Transverse colon (tissue), 4 donors: ENCODE results near the gene SASS6. TPM values are rescaled to one million over a fixed set of nuclear protein-coding genes. Genes with fewer than 3 reads are reported as not detected.

Experiments
- DNase-seq: peaks from one replicate; pipeline ENCODE4 v3.0.0-alpha.2; 2019
- H3K27ac ChIP-seq, 4 donors: fragments of 200-600 bp; sonication (generic); 2 replicates each; pipeline ENCODE4 v1.5.1; 2016 to 2018; ENCODE audit warnings: inconsistent platforms in 4 of 4
- H3K27me3 ChIP-seq: fragments of 200-600 bp; sonication (generic); 2 replicates; pipeline ENCODE4 v1.5.1; 2017; ENCODE audit warnings: inconsistent platforms
- H3K36me3 ChIP-seq, 4 donors: fragments of 200-600 bp; sonication (generic); 2 replicates each; pipeline ENCODE4 v1.5.1; 2017 to 2019; ENCODE audit warnings: inconsistent platforms in 4 of 4
- H3K4me1 ChIP-seq, 4 donors: fragments of 200-600 bp; sonication (generic); 2 replicates each; pipeline ENCODE4 v1.5.1; 2017 to 2020; ENCODE audit warnings: inconsistent platforms in 4 of 4
- H3K4me3 ChIP-seq, 4 donors: fragments of 200-600 bp; sonication (generic); 1 replicate in 1 of 4; 2 replicates in 3 of 4; pipeline versions ENCODE4 v1.5.1 to v1.6.1; 2017 to 2019; ENCODE audit warnings: inconsistent platforms in 4 of 4
- H3K9me3 ChIP-seq, 2 donors: fragments of 200-600 bp; sonication (generic); 2 replicates each; pipeline ENCODE4 v1.5.1; 2017 to 2019; ENCODE audit warnings: inconsistent platforms in 2 of 2
- EP300 ChIP-seq: sonication (generic); formaldehyde crosslinking; IDR thresholded peaks from one replicate; pipeline ENCODE4 v1.6.1; 2017; ENCODE audit warnings: antibody characterized with exemption, low read depth
- POLR2A ChIP-seq: fragments of 450-650 bp; IDR thresholded peaks from one replicate; pipeline ENCODE4 v1.6.1; 2016; ENCODE audit warnings: antibody characterized with exemption, mild to moderate bottlenecking, moderate library complexity
- POLR2AphosphoS5 ChIP-seq, 3 donors: sonication (generic); formaldehyde crosslinking; IDR thresholded peaks; one replicate each; pipeline ENCODE4 v1.6.1; 2016; ENCODE audit warnings: antibody characterized with exemption in 3 of 3
- WGBS, 2 donors: methylation state at CpG; one replicate each; pipeline ENCODE4 v1.1.5; 2018; ENCODE audit warnings: low coverage in 1 of 2; 5-methylcytosine and 5-hydroxymethylcytosine counted together
- in situ Hi-C, 4 donors: fragments of 200-750 bp; cut with MboI; loops; one replicate each; pipeline versions ENCODE4 v1.15.0 to v1.15.1; 2017; ENCODE audit warnings: low sequenced_read_pairs in 3 of 4, low pct_ligation_motif_present in 1 of 4, low pct_unique_long_range_greater_than_20kb in 1 of 4
- intact Hi-C: fragments of 100-400 bp; cut with DNase I; formaldehyde crosslinking; loops from one replicate; pipeline ENCODE4 v1.15.1; 2023; ENCODE audit warnings: low total_unique reads
- total RNA-seq, 4 donors: library from RNA; depleted of rRNA; stranded (reverse); fragments of >200 nt; gene quantifications; one replicate each; pipeline ENCODE4 v1.1.0, GENCODE V29; 2016
- TF ChIP-seq, protein P1 (sequence below), 5 experiments: fragments of 200-600 bp in 3 of 5; fragments of 450-650 bp in 2 of 5; sonication (generic) in 3 of 5; IDR thresholded peaks; 1 replicate in 2 of 5; 2 replicates in 3 of 5; pipeline ENCODE4 v1.5.1; 2016 to 2017; ENCODE audit warnings: antibody characterized with exemption in 5 of 5, inconsistent platforms in 3 of 5, mild to moderate bottlenecking in 2 of 5, moderate library complexity in 1 of 5

Gene SASS6
- total RNA-seq, 4 donors from 2014 or later = 1.2 to 2.4 (median 2.0) TPM

DNA sequence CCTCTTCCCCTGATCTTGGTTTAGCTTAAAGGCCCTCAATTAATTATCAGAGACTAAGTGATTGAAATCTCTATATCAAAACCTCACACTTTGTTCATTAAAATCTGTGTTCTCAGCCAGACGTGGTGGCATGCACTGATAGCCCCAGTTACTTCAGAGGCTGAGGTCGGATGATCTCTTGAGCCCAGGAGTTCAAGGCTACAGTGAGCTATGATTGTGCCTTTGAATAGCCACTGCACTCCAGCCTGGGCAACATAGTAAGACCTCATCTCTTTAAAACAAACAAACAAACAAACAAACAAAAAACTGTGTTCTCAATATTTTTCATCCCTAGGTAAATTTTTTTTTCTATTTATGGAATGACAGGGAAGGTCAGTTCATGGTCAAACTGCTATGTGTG, 18.9 kb upstream of the SASS6 start:
- H3K27ac ChIP-seq = no peak overlapping the region
- 57 to 75% methylated on average over 1 to 2 of the region's 2 CpGs for WGBS, 2 donors
- TF ChIP-seq, protein P1, sequence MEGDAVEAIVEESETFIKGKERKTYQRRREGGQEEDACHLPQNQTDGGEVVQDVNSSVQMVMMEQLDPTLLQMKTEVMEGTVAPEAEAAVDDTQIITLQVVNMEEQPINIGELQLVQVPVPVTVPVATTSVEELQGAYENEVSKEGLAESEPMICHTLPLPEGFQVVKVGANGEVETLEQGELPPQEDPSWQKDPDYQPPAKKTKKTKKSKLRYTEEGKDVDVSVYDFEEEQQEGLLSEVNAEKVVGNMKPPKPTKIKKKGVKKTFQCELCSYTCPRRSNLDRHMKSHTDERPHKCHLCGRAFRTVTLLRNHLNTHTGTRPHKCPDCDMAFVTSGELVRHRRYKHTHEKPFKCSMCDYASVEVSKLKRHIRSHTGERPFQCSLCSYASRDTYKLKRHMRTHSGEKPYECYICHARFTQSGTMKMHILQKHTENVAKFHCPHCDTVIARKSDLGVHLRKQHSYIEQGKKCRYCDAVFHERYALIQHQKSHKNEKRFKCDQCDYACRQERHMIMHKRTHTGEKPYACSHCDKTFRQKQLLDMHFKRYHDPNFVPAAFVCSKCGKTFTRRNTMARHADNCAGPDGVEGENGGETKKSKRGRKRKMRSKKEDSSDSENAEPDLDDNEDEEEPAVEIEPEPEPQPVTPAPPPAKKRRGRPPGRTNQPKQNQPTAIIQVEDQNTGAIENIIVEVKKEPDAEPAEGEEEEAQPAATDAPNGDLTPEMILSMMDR (IDR thresholded peaks at IDR 0.05) = no peak
- TF ChIP-seq POLR2A = no peak
- TF ChIP-seq POLR2AphosphoS5 (IDR thresholded peaks at IDR 0.05) = no peak
- no peak for TF ChIP-seq EP300
- H3K36me3 ChIP-seq = peaks cover 0 to 18% (median 9%) of the 10 kb centered on the region in 4 donors
- DNase-seq = no peak
- intact Hi-C loops (no loop called here), in situ Hi-C loops (no loop called here)
- H3K4me1 ChIP-seq = no peaks in the 10 kb centered on the region
- H3K4me3 ChIP-seq = no peak overlapping the region
- H3K9me3 ChIP-seq = no peaks in the 10 kb centered on the region
- no peaks in the 10 kb centered on the region for H3K27me3 ChIP-seq

DNA sequence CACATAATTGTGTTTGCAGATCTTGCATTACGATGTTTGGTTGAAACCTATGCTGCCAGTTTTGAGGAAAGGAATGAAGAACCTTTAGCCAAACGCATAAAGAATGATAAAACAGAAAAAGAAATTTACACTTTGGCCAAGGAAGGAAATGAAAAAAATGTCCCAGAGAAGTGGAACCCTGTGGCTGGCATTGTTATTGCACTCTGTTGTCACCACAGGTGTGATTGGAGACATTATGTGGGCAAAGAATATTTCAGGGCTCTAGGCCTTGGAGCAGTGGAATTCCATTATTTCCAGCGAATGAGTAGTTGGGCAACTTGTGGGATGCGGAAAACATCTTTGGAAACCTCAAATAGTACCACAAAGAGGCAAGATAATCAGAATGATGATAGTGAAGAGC, 15.1 kb upstream of the SASS6 start:
- intact Hi-C loops (no loop called here), in situ Hi-C loops (loop anchor here in 1 of 4 donors (25.0 kb wide), 1 partner anchor 314 kb away; no protein-coding TSS in a partner anchor)
- Histone ChIP-seq H3K36me3 (peaks cover 0 to 52% (median 24%) of the 10 kb centered on the region in 4 donors), H3K4me1 (no peaks in the 10 kb centered on the region), H3K9me3 (no peaks in the 10 kb centered on the region), H3K27ac (no peak overlapping the region), H3K4me3 (no peak overlapping the region), H3K27me3 (no peaks in the 10 kb centered on the region)
- WGBS, 2 donors = 93 to 94% methylated on average over 4 of the region's 4 CpGs
- DNase-seq = no peak
- TF ChIP-seq, protein P1 (IDR thresholded peaks at IDR 0.05) = no peak
- TF ChIP-seq POLR2AphosphoS5 (IDR thresholded peaks at IDR 0.05) = no peak
- no peak for TF ChIP-seq POLR2A
- no peak for TF ChIP-seq EP300

DNA sequence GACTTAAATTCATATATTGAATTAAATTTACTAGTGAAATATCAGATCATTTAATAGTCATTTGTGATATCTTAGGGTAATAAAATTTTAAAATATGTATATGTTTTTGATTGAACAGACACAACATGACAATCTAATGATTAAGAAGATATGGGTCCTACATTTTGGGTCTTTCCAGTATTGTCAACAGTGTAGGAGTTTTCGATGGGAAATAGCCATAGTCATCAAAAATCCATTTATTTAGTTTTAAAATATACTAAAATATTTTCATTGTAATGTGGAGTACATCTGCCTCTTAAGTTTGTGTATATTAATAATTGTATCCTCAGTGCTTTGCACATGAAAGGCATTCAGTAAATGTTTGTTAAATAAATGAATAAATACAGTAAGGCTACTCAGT, 14.2 kb upstream of the SASS6 start:
- Histone ChIP-seq H3K4me3 (no peak overlapping the region), H3K27me3 (no peaks in the 10 kb centered on the region), H3K4me1 (no peaks in the 10 kb centered on the region), H3K9me3 (no peaks in the 10 kb centered on the region), H3K36me3 (peaks cover 0 to 53% (median 24%) of the 10 kb centered on the region in 4 donors), H3K27ac (no peak overlapping the region)
- no peak for DNase-seq
- no peak for TF ChIP-seq EP300
- TF ChIP-seq, protein P1 (IDR thresholded peaks at IDR 0.05) = no peak
- 93 to 97% methylated on average over 1 of the region's 1 CpG for WGBS, 2 donors
- intact Hi-C loops = no loop called here
- in situ Hi-C loops = loop anchor here in 1 of 4 donors (25.0 kb wide), 1 partner anchor 315 kb away; no protein-coding TSS in a partner anchor

DNA sequence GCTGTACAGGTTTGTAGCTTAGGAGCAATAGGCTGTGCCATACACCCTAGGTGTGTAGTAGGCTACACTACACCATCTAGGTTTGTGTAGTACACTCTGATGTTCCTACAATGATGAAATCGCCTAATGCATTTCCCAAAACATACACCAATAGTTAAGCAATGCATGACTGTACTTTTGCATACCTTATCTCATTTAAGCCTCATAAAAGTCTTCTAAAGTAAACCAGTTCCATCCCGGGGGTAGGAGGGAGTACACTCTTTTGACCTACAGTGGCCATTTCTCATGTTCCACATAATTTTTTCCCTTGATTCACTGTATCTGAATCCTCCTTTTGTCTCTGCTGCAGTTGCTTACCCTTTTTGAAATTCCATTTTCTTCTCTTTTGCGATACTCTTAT, 12.4 kb upstream of the SASS6 start:
- Histone ChIP-seq H3K36me3 (peaks cover 0 to 72% (median 32%) of the 10 kb centered on the region in 4 donors), H3K9me3 (no peaks in the 10 kb centered on the region), H3K4me3 (no peak overlapping the region), H3K27me3 (no peaks in the 10 kb centered on the region), H3K4me1 (no peaks in the 10 kb centered on the region), H3K27ac (no peak overlapping the region)
- no peak for DNase-seq
- 86 to 93% methylated on average over 2 to 3 of the region's 3 CpGs for WGBS, 2 donors
- in situ Hi-C loops = loop anchor here in 1 of 4 donors (25.0 kb wide), 1 partner anchor 317 kb away; no protein-coding TSS in a partner anchor
- intact Hi-C loops = no loop called here
- TF ChIP-seq, protein P1 (IDR thresholded peaks at IDR 0.05) = no peak
- no peak for TF ChIP-seq POLR2AphosphoS5 (IDR thresholded peaks at IDR 0.05)
- TF ChIP-seq EP300 = no peak
- no peak for TF ChIP-seq POLR2A
